DMS79 (cell line): Measurements from ENCODE around the gene PDE11A.
"Not testable (repeated sequence)": the region's sequence is repeated elsewhere in the genome, so short reads cannot be mapped to it uniquely, and the experiment has no call there.

ENCODE experiments used
- DNase-seq: peaks from one replicate; lab custom pipeline; 2025; lab: John Stamatoyannopoulos, UW

PDE11A gene

GRCh38 chr2:177816766-177817165 lies 255.8 kb downstream of the PDE11A start:
- no peak for DNase-seq

GRCh38 chr2:177812713-177813396 lies 259.7 kb downstream of the PDE11A start:
- DNase-seq: no peak

GRCh38 chr2:177810906-177811305 lies 261.7 kb downstream of the PDE11A start:
- DNase-seq: no peak

GRCh38 chr2:177808984-177809809 lies 263.4 kb downstream of the PDE11A start:
- DNase-seq: no peak

- DNase-seq: no peak
Measured at GRCh38 chr2:177806025-177806424, 266.6 kb downstream of the PDE11A start.

- no peak for DNase-seq
Measured at GRCh38 chr2:177799531-177799930, 273.0 kb downstream of the PDE11A start.

GRCh38 chr2:177797808-177798207 lies 274.8 kb downstream of the PDE11A start:
- DNase-seq: no peak

- no peak for DNase-seq
Measured at GRCh38 chr2:177796654-177797415, 275.7 kb downstream of the PDE11A start.

- DNase-seq: no peak
Measured at GRCh38 chr2:177796011-177796410, 276.6 kb downstream of the PDE11A start.

- DNase-seq: not testable (repeated sequence)
Measured at GRCh38 chr2:177785143-177785542, 287.4 kb downstream of the PDE11A start.

GRCh38 chr2:177784745-177785067 lies 287.9 kb downstream of the PDE11A start:
- no peak for DNase-seq

- no peak for DNase-seq
Measured at GRCh38 chr2:177783835-177784744, 288.5 kb downstream of the PDE11A start.

- DNase-seq: no peak
Measured at GRCh38 chr2:177783091-177783490, 289.5 kb downstream of the PDE11A start.

GRCh38 chr2:177782613-177783012 lies 290.0 kb downstream of the PDE11A start:
- DNase-seq: no peak

- DNase-seq: no peak
Measured at GRCh38 chr2:177778472-177778871, 294.1 kb downstream of the PDE11A start.

- no peak for DNase-seq
Measured at GRCh38 chr2:177772529-177772928, 300.0 kb downstream of the PDE11A start.

- DNase-seq: no peak
Measured at GRCh38 chr2:177771191-177771590, 301.4 kb downstream of the PDE11A start.

- DNase-seq: no peak
Measured at GRCh38 chr2:177767768-177768167, 304.8 kb downstream of the PDE11A start.

GRCh38 chr2:177765698-177766097 lies 306.9 kb downstream of the PDE11A start:
- DNase-seq: no peak

GRCh38 chr2:177763531-177764265 lies 308.9 kb downstream of the PDE11A start:
- DNase-seq: no peak

- no peak for DNase-seq
Measured at GRCh38 chr2:177759443-177759842, 313.1 kb downstream of the PDE11A start.
